AG09309 (cell line): ENCODE measurements around the gene MAGI2.

Experiments used
- DNase-seq: peaks from one replicate; pipeline ENCODE4 v3.0.0-alpha.2; 2010; ENCODE audit warnings: low read depth
- H3K4me3 ChIP-seq: 2 replicates; pipeline ENCODE4 v1.5.1; 2011; ENCODE audit warnings: mild to moderate bottlenecking, low read depth, low read length, moderate library complexity; ENCODE audit not compliant: control insufficient read depth
- CTCF ChIP-seq: IDR thresholded peaks from 2 replicates; pipeline ENCODE4 v1.5.1; 2011; ENCODE audit warnings: mild to moderate bottlenecking, low read depth, low read length, inconsistent platforms; ENCODE audit not compliant: insufficient read depth, control insufficient read depth; ENCODE audit errors: missing control alignments

The MAGI2 gene

GRCh38 chr7:78752554-78752953 is 700.9 kb downstream of the MAGI2 start:
- no peak for TF ChIP-seq CTCF
- H3K4me3 ChIP-seq: no peak overlapping the region

GRCh38 chr7:78751253-78751652 is 702.2 kb downstream of the MAGI2 start:
- H3K4me3 ChIP-seq: no peak overlapping the region
- no peak for DNase-seq
- no peak for TF ChIP-seq CTCF

More at GRCh38 chr7:78752554-78752953, 700.9 kb downstream of the MAGI2 start:
- DNase-seq: no peak

- DNase-seq: no peak
- TF ChIP-seq CTCF: no peak
- H3K4me3 ChIP-seq: no peak overlapping the region
Observed at GRCh38 chr7:78749052-78749746, 704.3 kb downstream of the MAGI2 start.

- DNase-seq: no peak
- no peak for TF ChIP-seq CTCF
- H3K4me3 ChIP-seq: no peak overlapping the region
Observed at GRCh38 chr7:78747592-78747991, 705.9 kb downstream of the MAGI2 start.

- TF ChIP-seq CTCF: no peak
- H3K4me3 ChIP-seq: no peak overlapping the region
- no peak for DNase-seq
Observed at GRCh38 chr7:78746301-78746700, 707.2 kb downstream of the MAGI2 start.

GRCh38 chr7:78742694-78743093 is 710.8 kb downstream of the MAGI2 start:
- DNase-seq: no peak
- H3K4me3 ChIP-seq: no peak overlapping the region
- TF ChIP-seq CTCF: no peak
